Naive thymus-derived CD4-positive, alpha-beta T cell (primary cell): ENCODE data around the gene USP1. TPM values are rescaled to one million over a fixed set of nuclear protein-coding genes. Genes with fewer than 3 reads are reported as not detected.
A peak's percentile ranks its signal among the peaks of the same experiment; 100 is the strongest.

Experiments
- ATAC-seq: fragments of 150-1000 bp; cut with Tn5 transposase; 2 replicates; pipeline ENCODE4 v1.10.0; 2021; ENCODE audit warnings: mild to moderate bottlenecking, moderate library complexity
- CTCF ChIA-PET: fragments of 350-600 bp; sonication (Branson Sonifier 250); formaldehyde crosslinking; loops from one replicate; lab custom pipeline; 2021; ENCODE audit warnings: antibody characterized with exemption; lab: Charles Lee
- POLR2A ChIA-PET: fragments of 350-600 bp; sonication (Branson Sonifier 250); formaldehyde crosslinking; loops from one replicate; lab custom pipeline; 2021; ENCODE audit warnings: antibody characterized with exemption, inconsistent platforms; lab: Charles Lee
- DNase-seq, 9 donors: peaks; one replicate each; pipeline versions ENCODE4 v3.0.0 to v3.0.0-alpha.2; 2020 to 2022; ENCODE audit warnings: mixed read lengths in 1 of 9
- H3K27ac ChIP-seq: one replicate; pipeline ENCODE4 v1.7.0; 2013; ENCODE audit warnings: mild to moderate bottlenecking, low read depth, low read length, moderate library complexity
- H3K27me3 ChIP-seq, 2 donors: one replicate each; pipeline ENCODE4 v1.7.0; 2013; ENCODE audit warnings: low read length in 2 of 2, mild to moderate bottlenecking in 2 of 2, moderate library complexity in 2 of 2; ENCODE audit not compliant: control insufficient read depth in 2 of 2, insufficient read depth in 2 of 2
- H3K36me3 ChIP-seq, 3 experiments: 1 replicate in 2 of 3; 2 replicates in 1 of 3; pipeline ENCODE4 v1.7.0; 2013; ENCODE audit warnings: low read length in 3 of 3, mild to moderate bottlenecking in 3 of 3, moderate library complexity in 1 of 3; ENCODE audit not compliant: insufficient read depth in 3 of 3, control insufficient read depth in 2 of 3
- H3K4me1 ChIP-seq, 2 donors: one replicate each; pipeline ENCODE4 v1.7.0; 2013; ENCODE audit warnings: low read length in 2 of 2, mild to moderate bottlenecking in 2 of 2, moderate library complexity in 1 of 2; ENCODE audit not compliant: control insufficient read depth in 2 of 2, insufficient read depth in 2 of 2
- H3K4me3 ChIP-seq: 2 replicates; pipeline ENCODE4 v1.7.0; 2013; ENCODE audit warnings: mild to moderate bottlenecking, low read length
- H3K9me3 ChIP-seq, 3 experiments: 1 replicate in 2 of 3; 2 replicates in 1 of 3; pipeline ENCODE4 v1.7.0; 2013; ENCODE audit warnings: low read length in 3 of 3; ENCODE audit not compliant: control insufficient read depth in 2 of 3
- H3K27ac Mint-ChIP-seq, 9 donors: one replicate each; pipeline ENCODE4 v1.8.0; 2020 to 2022; ENCODE audit warnings: mixed read lengths in 9 of 9, mild to moderate bottlenecking in 8 of 9, moderate library complexity in 5 of 9, inconsistent platforms in 2 of 9
- H3K27me3 Mint-ChIP-seq, 5 donors: one replicate each; pipeline ENCODE4 v1.8.0; 2021 to 2022; ENCODE audit warnings: mixed read lengths in 5 of 5, mild to moderate bottlenecking in 1 of 5
- H3K36me3 Mint-ChIP-seq, 5 donors: one replicate each; pipeline ENCODE4 v1.8.0; 2020 to 2022; ENCODE audit warnings: mixed read lengths in 5 of 5, mild to moderate bottlenecking in 3 of 5, inconsistent platforms in 1 of 5
- H3K4me1 Mint-ChIP-seq, 7 donors: one replicate each; pipeline ENCODE4 v1.8.0; 2020 to 2022; ENCODE audit warnings: mixed read lengths in 7 of 7, mild to moderate bottlenecking in 3 of 7, inconsistent platforms in 1 of 7
- H3K4me3 Mint-ChIP-seq, 10 donors: one replicate each; pipeline ENCODE4 v1.8.0; 2020 to 2022; ENCODE audit warnings: mild to moderate bottlenecking in 10 of 10, mixed read lengths in 10 of 10, moderate library complexity in 6 of 10, inconsistent platforms in 2 of 10
- H3K9me3 Mint-ChIP-seq, 11 donors: one replicate each; pipeline ENCODE4 v1.8.0; 2020 to 2022; ENCODE audit warnings: mixed read lengths in 11 of 11, mild to moderate bottlenecking in 4 of 11, inconsistent platforms in 1 of 11, moderate library complexity in 1 of 11
- intact Hi-C, 2 donors: fragments of 100-400 bp; cut with micrococcal nuclease; formaldehyde crosslinking; loops; one replicate each; pipeline ENCODE4 v1.15.1; 2023
- polyA plus RNA-seq, 2 donors: library from polyadenylated mRNA; unstranded; fragments of 300-500 nt; fragmentation: Illumina TruSeq; gene quantifications; one replicate each; pipeline ENCODE4 v1.2.3, GENCODE V29; 2021
- total RNA-seq, 6 experiments: library from RNA in 5 of 6; stranded (reverse) in 5 of 6; gene quantifications; 1 replicate in 5 of 6; 2 replicates in 1 of 6; pipeline ENCODE4 v1.2.3 and lab custom pipeline; 2021 to 2026

The USP1 gene
- total RNA-seq (10 to 100 TPM; 20.5 to 65.7 (median 38.8) TPM), polyA plus RNA-seq (10 to 100 TPM; 25.3 to 34.7 TPM), total RNA-seq (lab: John Stamatoyannopoulos, UW) (50.2 reads per million, percentile 71 among the genes with 10 or more reads in this experiment)

GRCh38 chr1:62436466-62437272, at the start of gene USP1:
USP1 (plus strand) TSS chr1:62437049; CDS start chr1:62439868, 2,819 bp downstream.
- DNase-seq (peak in 8 of 9 donors; percentile 85 to 100 (median 98)), ATAC-seq (peak; percentile 90)
- H3K4me1 ChIP-seq = peaks cover 13 to 29% of the 10 kb centered on the region in 2 donors
- H3K4me3 Mint-ChIP-seq = peak within 1 kb of the TSS; percentile 90 to 98 (median 96)
- intact Hi-C loops = loop anchor here (1.0 to 10.0 kb wide), 11 partner anchors 164 to 1358 kb away; partner anchors contain the start of genes ALG6 (in 2 of the 2), ATG4C (in 2 of the 2), DOCK7 (in 2 of the 2) and EFCAB7 (in 2 of the 2)
- peaks cover 0 to 7% (median 0%) of the 10 kb centered on the region in 5 donors for H3K27me3 Mint-ChIP-seq
- peak within 1 kb of the TSS; percentile 95 for H3K27ac ChIP-seq
- H3K4me1 Mint-ChIP-seq = peaks cover 13 to 56% (median 43%) of the 10 kb centered on the region in 7 donors
- peak within 1 kb of the TSS; percentile 97 to 100 (median 99) for H3K27ac Mint-ChIP-seq
- H3K9me3 Mint-ChIP-seq = peaks cover 0 to 8% (median 0%) of the 10 kb centered on the region in 11 donors
- H3K36me3 ChIP-seq = peaks cover 0 to 11% (median 1%) of the 10 kb centered on the region in 3 experiments
- ChIA-PET POLR2A (interaction anchor here (0.7 to 2.5 kb wide), 9 partner anchors 11 to 348 kb away, joined by 3 to 12 read pairs (median 4); partner anchors contain the start of genes ATG4C and DOCK7), CTCF (interaction anchor here (1.1 kb wide), 1 partner anchor 23 kb away, joined by 3 read pairs; no protein-coding TSS in a partner anchor)
- peak within 1 kb of the TSS; percentile 98 for H3K4me3 ChIP-seq
- no peaks in the 10 kb centered on the region for H3K27me3 ChIP-seq
- no peaks in the 10 kb centered on the region for H3K9me3 ChIP-seq
- H3K36me3 Mint-ChIP-seq = peaks cover under 1 to 10% (median 4%) of the 10 kb centered on the region in 5 donors

- H3K4me3 ChIP-seq = no peak overlapping the region
- H3K36me3 ChIP-seq = no peaks in the 10 kb centered on the region
- H3K27me3 ChIP-seq = no peaks in the 10 kb centered on the region
- ATAC-seq = no peak
- Mint-ChIP-seq H3K4me1 (no peaks in the 10 kb centered on the region), H3K27ac (no peak overlapping the region), H3K27me3 (peaks cover 0 to 9% (median 0%) of the 10 kb centered on the region in 5 donors), H3K9me3 (no peaks in the 10 kb centered on the region), H3K4me3 (no peak overlapping the region), H3K36me3 (no peaks in the 10 kb centered on the region)
- POLR2A ChIA-PET = no interaction called here
- H3K4me1 ChIP-seq = no peaks in the 10 kb centered on the region
- H3K9me3 ChIP-seq = no peaks in the 10 kb centered on the region
- CTCF ChIA-PET = interaction anchor here (0.6 to 0.9 kb wide), 2 partner anchors 98 to 214 kb away, joined by 3 read pairs; no protein-coding TSS in a partner anchor
- intact Hi-C loops = no loop called here
- H3K27ac ChIP-seq = no peak overlapping the region
- DNase-seq = no peak
Measured at GRCh38 chr1:62389531-62389930, 47.3 kb upstream of the USP1 start.

GRCh38 chr1:62390071-62390470, 46.8 kb upstream of the USP1 start:
- no peak overlapping the region for H3K27ac ChIP-seq
- Mint-ChIP-seq H3K27ac (no peak overlapping the region), H3K4me3 (no peak overlapping the region), H3K4me1 (no peaks in the 10 kb centered on the region), H3K36me3 (no peaks in the 10 kb centered on the region), H3K27me3 (peaks cover 0 to 9% (median 0%) of the 10 kb centered on the region in 5 donors), H3K9me3 (no peaks in the 10 kb centered on the region)
- H3K4me1 ChIP-seq = no peaks in the 10 kb centered on the region
- ChIA-PET POLR2A (no interaction called here), CTCF (no interaction called here)
- ATAC-seq (no peak), DNase-seq (no peak)
- no peaks in the 10 kb centered on the region for H3K27me3 ChIP-seq
- intact Hi-C loops = no loop called here
- no peak overlapping the region for H3K4me3 ChIP-seq
- H3K9me3 ChIP-seq = no peaks in the 10 kb centered on the region
- H3K36me3 ChIP-seq = no peaks in the 10 kb centered on the region

- Mint-ChIP-seq H3K27ac (no peak overlapping the region), H3K4me3 (no peak overlapping the region), H3K36me3 (no peaks in the 10 kb centered on the region), H3K4me1 (no peaks in the 10 kb centered on the region), H3K27me3 (peaks cover 0 to 9% (median 0%) of the 10 kb centered on the region in 5 donors), H3K9me3 (no peaks in the 10 kb centered on the region)
- Histone ChIP-seq H3K36me3 (no peaks in the 10 kb centered on the region), H3K4me3 (no peak overlapping the region), H3K9me3 (no peaks in the 10 kb centered on the region), H3K4me1 (no peaks in the 10 kb centered on the region), H3K27me3 (no peaks in the 10 kb centered on the region), H3K27ac (no peak overlapping the region)
- peak in 3 of 9 donors; percentile 1 to 6 (median 4) for DNase-seq
- intact Hi-C loops = no loop called here
- peak; percentile 55 for ATAC-seq
- CTCF ChIA-PET = interaction anchor here (0.7 kb wide), 2 partner anchors 14 to 344 kb away, joined by 4 to 6 read pairs; no protein-coding TSS in a partner anchor
- POLR2A ChIA-PET = no interaction called here
Measured at GRCh38 chr1:62391369-62391971, 45.4 kb upstream of the USP1 start.

- Histone ChIP-seq H3K27ac (no peak overlapping the region), H3K36me3 (no peaks in the 10 kb centered on the region), H3K9me3 (no peaks in the 10 kb centered on the region), H3K27me3 (no peaks in the 10 kb centered on the region), H3K4me3 (no peak overlapping the region), H3K4me1 (no peaks in the 10 kb centered on the region)
- intact Hi-C loops = no loop called here
- Mint-ChIP-seq H3K4me1 (no peaks in the 10 kb centered on the region), H3K27me3 (peaks cover 0 to 9% (median 0%) of the 10 kb centered on the region in 5 donors), H3K9me3 (no peaks in the 10 kb centered on the region), H3K36me3 (no peaks in the 10 kb centered on the region), H3K4me3 (no peak overlapping the region), H3K27ac (no peak overlapping the region)
- POLR2A ChIA-PET = no interaction called here
- no peak for ATAC-seq
- DNase-seq = no peak
- CTCF ChIA-PET = no interaction called here
Measured at GRCh38 chr1:62392951-62393350, 43.9 kb upstream of the USP1 start.

- ATAC-seq = no peak
- no peaks in the 10 kb centered on the region for H3K9me3 ChIP-seq
- no peaks in the 10 kb centered on the region for H3K36me3 Mint-ChIP-seq
- H3K9me3 Mint-ChIP-seq = no peaks in the 10 kb centered on the region
- no peaks in the 10 kb centered on the region for H3K27me3 ChIP-seq
- H3K4me3 Mint-ChIP-seq = no peak overlapping the region
- intact Hi-C loops = no loop called here
- DNase-seq = no peak
- H3K27ac Mint-ChIP-seq = no peak overlapping the region
- CTCF ChIA-PET = no interaction called here
- H3K4me3 ChIP-seq = no peak overlapping the region
- POLR2A ChIA-PET = interaction anchor here (0.6 kb wide), 1 partner anchor 100 kb away, joined by 3 read pairs; no protein-coding TSS in a partner anchor
- peaks cover 0 to 4% (median 0%) of the 10 kb centered on the region in 5 donors for H3K27me3 Mint-ChIP-seq
- H3K4me1 Mint-ChIP-seq = no peaks in the 10 kb centered on the region
- no peaks in the 10 kb centered on the region for H3K4me1 ChIP-seq
- H3K27ac ChIP-seq = no peak overlapping the region
- no peaks in the 10 kb centered on the region for H3K36me3 ChIP-seq
Measured at GRCh38 chr1:62394646-62395045, 42.2 kb upstream of the USP1 start.
